22Rv1 (cell line): ENCODE data around the gene TADA3.
A peak's percentile ranks its signal among the peaks of the same experiment; 100 is the strongest.

Experiments used
- H3K27ac ChIP-seq: fragments of 450-650 bp; 2 replicates; pipeline ENCODE4 v1.5.1; 2017
- CTCF ChIP-seq: fragments of 450-650 bp; IDR thresholded peaks from 2 replicates; pipeline ENCODE4 v1.5.1; 2017; ENCODE audit warnings: mild to moderate bottlenecking
- ZFX ChIP-seq: fragments of 450-650 bp; IDR thresholded peaks from 2 replicates; pipeline ENCODE4 v1.6.1; 2017; ENCODE audit warnings: antibody characterized with exemption, borderline replicate concordance

TADA3 gene

GRCh38 chr3:9809615-9810432 lies 17.6 kb upstream of the TADA3 start, which contains the start of gene TTLL3:
Gene TTLL3 (plus strand): TSS chr3:9810262. CDS start chr3:9810662, 400 bp downstream.
- peak within 1 kb of the TSS; percentile 89 for H3K27ac ChIP-seq
- TF ChIP-seq CTCF (no peak), ZFX (no peak)

- TF ChIP-seq ZFX: no peak
- TF ChIP-seq CTCF: no peak
Measured at GRCh38 chr3:9809239-9809614, 17.0 kb upstream of the TADA3 start.

GRCh38 chr3:9808345-9809037 lies 16.2 kb upstream of the TADA3 start:
- TF ChIP-seq ZFX (no peak), CTCF (peak; percentile 53)
- peak overlapping the region; percentile 89 for H3K27ac ChIP-seq

More at GRCh38 chr3:9809239-9809614, 17.0 kb upstream of the TADA3 start:
- peak overlapping the region; percentile 89 for H3K27ac ChIP-seq

GRCh38 chr3:9807981-9808344 lies 15.7 kb upstream of the TADA3 start:
- TF ChIP-seq ZFX (no peak), CTCF (no peak)
- H3K27ac ChIP-seq: peak overlapping the region; percentile 89

- H3K27ac ChIP-seq: peak overlapping the region; percentile 89
- no peak for TF ChIP-seq ZFX
- TF ChIP-seq CTCF: no peak
Measured at GRCh38 chr3:9806688-9807589, 14.7 kb upstream of the TADA3 start.

GRCh38 chr3:9806137-9806536 lies 13.9 kb upstream of the TADA3 start:
- TF ChIP-seq CTCF (no peak), ZFX (no peak)
- no peak overlapping the region for H3K27ac ChIP-seq
